Left renal pelvis (tissue), 4 donors: ENCODE results near the gene AUP1. TPM values are rescaled to one million over a fixed set of nuclear protein-coding genes. Genes with fewer than 3 reads are reported as not detected.
A peak's percentile ranks its signal among the peaks of the same experiment; 100 is the strongest.
"Not testable (repeated sequence)": the region's sequence is repeated elsewhere in the genome, so short reads cannot be mapped to it uniquely, and the experiment has no call there.

Experiments used
- DNase-seq, 4 donors: peaks; one replicate each; pipeline ENCODE4 v3.0.0-alpha.2; 2013; ENCODE audit warnings: low read depth in 4 of 4, low spot score in 3 of 4
- polyA plus RNA-seq, 4 donors: library from polyadenylated mRNA; unstranded; fragments of 120-200 nt; gene quantifications; one replicate each; pipeline ENCODE4 v1.2.1, GENCODE V29; 2013; ENCODE audit not compliant: insufficient read length in 4 of 4

The AUP1 gene
- polyA plus RNA-seq, 4 donors: 84.6 to 125 (median 102) TPM

- no peak for DNase-seq
Measured at GRCh38 chr2:74500578-74500946, 28.9 kb downstream of the AUP1 start.

GRCh38 chr2:74499940-74500577 lies 29.4 kb downstream of the AUP1 start:
- no peak for DNase-seq

- no peak for DNase-seq
Measured at GRCh38 chr2:74499267-74499939, 30.1 kb downstream of the AUP1 start, which contains the start of gene LBX2. Gene LBX2, minus strand, starts transcription at chr2:74499603. Its CDS starts 66 bp downstream, at chr2:74499537.

DNA sequence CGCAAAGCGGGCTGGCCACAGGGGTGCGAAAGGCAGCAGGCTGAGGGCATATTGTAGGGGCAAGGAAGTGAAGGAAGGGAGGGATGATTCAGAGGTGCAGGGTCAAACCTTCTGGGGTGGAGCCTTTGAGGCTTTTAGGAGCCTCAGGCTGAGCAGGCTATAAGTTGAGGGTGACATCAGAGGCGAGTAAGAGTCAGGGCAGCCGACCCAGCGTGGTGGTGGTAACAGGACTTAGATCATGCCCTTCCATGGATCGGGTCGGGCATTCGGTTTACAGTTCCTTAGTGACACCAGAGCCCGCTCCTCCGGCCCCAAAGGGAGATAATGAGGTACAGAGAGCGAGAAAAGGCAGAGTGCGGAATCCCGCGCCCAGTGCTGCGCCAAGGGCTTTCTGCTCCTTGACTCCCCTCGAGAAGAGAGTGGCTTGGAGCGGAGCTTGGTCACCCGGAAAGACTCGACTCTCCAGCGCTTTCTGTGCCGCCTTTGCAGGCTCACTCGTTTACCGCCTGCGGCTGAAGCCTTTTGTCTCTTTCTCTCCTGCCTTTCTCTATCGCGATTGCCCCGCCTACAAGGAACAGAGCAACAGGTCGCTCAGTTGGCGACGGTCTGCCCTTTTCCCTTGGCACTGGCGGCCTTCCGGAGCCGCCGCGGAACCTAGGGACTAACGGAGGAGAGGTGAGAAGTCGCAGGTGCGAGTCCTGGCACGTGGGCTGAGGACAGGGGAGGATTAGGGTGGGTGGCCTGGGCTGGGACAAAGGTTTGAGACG lies 30.8 kb downstream of the AUP1 start:
- no peak for DNase-seq

DNA sequence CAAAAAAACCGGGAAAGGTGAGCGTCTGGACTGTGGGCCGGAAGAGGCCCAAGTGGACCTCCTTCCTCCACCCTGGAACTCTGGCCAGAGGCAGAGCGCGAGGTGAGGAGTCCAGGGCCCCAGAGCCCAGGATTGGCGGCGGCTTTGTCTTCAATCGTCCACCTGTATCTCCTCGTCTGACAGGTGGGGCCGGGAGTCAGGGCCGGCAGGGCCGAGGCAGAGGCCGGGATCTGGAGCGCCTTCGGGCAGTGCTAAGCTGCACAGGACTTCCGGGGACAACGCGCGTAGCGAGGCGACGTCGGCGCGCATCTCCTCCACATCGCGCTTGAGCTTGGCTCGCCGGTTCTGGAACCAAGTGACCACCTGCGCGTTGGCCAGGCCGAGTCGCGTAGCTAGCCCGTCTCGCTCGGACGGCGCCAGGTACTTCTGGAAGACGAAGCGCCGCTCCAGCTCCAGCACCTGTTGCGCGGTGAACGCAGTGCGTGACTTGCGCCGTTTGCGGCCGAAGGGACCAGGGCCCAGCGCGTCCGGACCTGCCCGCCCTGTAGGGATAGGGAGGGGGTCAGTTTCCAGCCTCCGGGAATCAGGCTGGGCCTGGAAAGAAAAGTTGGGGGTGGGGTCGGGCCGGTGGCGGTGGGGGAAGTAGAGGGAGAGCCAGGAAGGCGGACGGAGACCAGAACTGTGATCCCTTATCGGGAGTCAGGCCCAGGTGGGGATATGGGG lies 31.6 kb downstream of the AUP1 start:
- DNase-seq: no peak

DNA sequence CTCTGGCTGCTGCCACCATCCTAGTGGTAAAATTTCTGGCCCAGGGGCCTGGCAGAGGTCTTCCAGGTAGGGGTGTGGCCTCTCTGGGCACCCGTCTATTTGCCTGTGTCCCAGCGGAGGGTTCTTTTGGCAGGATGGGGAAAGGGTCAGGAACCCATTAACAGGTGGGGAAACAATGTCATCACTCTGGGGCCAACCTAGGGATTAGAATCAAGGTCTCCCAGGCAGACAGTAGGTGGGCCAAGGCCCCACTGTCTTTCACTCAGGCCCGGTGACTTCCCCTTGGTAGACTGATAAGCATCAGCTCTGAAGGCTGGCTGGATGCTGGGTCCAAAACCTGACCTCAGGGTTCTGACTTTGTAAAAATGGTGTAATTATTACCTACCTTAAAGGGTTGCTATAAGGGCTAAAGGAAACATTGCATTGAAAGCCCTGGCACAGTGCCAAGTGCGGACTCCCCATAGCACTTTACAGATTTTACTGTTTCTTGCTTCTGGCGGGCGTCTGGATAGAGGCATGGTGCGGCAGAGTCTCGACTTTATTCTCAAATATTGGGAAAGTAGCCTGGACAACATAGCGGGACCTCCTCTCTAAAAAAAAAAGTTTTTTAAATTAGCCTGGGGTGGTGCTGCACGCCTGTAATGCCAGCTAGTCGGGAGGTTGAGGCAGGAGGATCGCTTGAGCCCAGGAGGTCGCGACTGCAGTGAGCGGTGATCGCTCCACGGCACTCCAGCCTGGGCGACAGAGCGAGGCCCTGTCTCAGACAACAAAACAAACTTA lies 32.3 kb downstream of the AUP1 start:
- DNase-seq: no peak

DNA sequence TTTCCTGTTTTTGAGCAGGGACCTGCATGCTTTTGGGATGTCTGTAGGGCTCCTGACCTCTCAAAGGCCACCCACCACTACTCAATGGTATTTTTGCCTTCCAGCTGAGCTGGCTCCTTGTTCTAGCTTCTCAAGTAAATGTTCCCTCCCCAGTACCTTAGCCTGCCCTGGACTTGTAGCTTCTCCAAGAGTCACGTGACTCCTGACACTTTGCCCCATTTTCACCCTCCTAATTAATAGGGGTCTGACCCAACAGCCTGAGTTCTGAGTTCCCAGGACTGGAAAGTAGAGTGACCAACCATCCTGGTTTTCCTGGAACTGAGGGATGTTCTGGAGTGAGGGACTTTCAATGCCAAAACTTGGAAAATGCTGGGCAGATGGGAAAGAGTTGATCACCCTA lies 34.1 kb downstream of the AUP1 start:
- DNase-seq: no peak

DNA sequence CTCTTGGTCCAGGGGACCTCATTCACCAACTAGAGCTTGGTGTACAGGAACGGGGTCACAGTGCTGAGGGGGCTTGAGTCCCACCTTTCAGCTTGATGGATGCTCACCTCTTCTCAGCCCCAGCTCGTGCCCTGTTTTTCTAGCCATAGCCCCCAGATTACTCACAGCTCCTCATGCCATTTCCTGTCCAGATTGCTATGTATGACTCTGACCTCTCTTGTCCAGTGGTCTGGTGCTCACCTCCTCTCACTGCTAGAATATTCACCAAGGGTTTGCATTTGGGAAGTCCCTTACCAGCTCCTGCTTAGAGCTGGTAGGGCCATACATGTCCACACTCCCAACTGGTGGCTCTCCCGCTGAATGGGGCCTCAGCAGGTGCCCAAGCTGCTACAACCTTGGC lies 36.0 kb downstream of the AUP1 start:
- DNase-seq: no peak

DNA sequence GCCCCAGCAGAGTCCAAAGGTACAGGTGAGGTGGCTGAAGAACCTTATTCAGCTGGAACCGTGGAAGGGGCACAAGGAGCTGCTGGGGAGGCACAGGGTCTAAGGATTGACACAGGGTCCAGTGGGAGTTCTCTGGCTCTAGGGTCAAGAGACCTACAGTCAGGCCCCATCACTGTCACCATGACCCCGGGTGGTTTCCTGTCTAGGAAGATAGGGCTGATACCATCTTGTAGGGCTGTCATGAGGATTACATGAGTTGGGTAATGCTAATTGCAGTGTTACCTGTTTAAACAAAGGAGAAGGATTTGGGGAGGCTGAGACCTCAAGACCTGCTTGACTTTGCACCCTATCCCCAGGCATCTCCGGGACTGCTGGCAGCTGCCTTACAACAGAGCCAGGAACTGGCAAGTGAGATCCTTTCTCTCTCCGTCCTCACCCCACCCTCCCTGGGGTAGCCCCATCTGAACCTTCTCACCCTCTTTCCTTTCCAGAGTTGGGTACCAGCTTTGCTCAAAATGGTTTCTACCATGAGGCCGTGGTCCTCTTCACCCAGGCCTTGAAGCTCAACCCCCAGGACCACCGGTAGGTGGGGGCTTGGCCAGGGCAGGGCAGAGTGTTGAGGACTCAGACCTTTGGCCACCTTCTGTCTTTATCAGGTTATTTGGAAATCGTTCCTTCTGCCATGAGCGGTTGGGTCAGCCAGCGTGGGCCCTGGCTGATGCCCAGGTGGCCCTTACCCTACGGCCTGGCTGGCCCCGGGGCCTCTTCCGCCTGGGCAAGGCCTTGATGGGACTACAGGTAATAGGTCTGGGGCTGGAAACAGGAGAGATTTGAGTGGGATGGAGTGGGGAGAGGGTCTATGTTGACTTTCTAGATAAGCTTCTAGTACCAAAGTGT lies 37.6 kb downstream of the AUP1 start:
- no peak for DNase-seq

- no peak for DNase-seq
Measured at GRCh38 chr2:74489906-74490305, 39.6 kb downstream of the AUP1 start.

GRCh38 chr2:74488643-74489481 lies 40.6 kb downstream of the AUP1 start:
- no peak for DNase-seq

GRCh38 chr2:74486141-74486540 lies 43.4 kb downstream of the AUP1 start:
- no peak for DNase-seq

DNA sequence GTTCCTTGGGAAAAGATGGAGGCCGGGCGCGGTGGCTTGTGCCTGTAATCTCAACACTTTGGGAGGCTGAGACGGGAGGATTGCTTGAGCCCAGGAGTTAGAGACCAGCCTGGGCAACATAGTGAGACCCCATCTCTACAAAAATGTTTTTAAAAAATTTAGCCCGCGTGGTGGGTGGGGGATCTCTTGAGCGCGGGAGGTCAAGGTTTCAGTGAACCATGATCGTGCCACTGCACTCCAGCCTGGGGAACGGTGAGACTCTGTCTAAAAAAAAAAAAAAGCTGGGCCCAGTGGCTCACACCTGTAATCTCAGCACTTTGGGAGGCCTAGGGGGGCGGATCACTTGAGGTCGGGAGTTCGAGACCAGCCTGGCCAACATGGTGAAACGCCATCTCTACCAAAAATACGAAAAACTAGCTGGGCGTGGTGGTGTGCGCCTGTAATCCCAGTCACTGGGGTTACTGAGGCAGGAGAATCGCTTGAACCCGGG lies 45.8 kb downstream of the AUP1 start:
- not testable (repeated sequence) for DNase-seq

DNA sequence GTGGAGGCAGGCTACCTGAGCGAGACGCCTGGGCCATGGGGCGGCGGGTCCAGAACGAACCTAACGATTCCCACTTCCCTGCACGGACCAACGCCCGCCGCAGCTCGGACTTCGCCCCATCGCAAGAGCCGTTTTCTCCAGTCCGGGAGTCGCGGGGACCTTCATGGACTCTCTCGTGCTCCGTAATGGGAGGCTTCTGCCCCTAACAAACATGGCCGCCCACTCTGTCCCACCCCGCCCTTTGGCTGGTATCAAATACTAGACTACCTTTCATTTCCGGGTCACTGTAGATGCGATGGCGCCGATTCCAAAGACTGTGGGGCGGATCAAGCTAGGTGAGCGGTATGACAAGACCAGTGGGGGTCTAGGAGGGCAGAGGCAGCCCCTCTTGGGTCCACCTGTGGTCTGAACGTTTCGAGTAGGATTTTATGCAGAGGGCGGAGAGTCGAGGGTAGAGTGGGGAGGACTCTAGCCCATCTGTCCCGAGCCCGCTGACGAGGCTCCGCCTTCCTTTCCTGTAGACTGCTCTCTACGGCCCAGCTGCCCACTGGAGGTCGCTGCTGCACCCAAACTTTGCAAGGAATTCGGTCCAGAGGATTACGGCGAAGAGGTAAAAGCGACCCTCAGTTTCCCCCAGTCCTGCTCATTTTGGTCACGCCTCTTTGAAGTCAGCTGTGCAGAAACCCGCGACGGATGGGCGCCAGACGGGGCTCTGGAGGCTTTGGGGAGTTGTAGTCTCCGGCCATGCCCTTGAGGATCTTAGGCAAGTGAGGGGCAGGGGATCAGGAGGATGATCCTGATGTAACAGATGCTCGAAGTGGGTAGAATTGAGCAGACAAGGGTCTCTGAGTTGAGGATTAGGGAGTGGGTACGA lies 46.5 kb downstream of the AUP1 start, which contains the start of the genes CCDC142 and TTC31:
TSS of gene CCDC142 (minus strand) at position 198 of the 874 bp plus-strand sequence. CDS start at position 37, 161 bp downstream.
TSS of gene TTC31 (plus strand) at position 281 of the 874 bp plus-strand sequence. CDS start at position 296, 15 bp downstream.
- peak; percentile 92 to 96 (median 93) for DNase-seq

DNA sequence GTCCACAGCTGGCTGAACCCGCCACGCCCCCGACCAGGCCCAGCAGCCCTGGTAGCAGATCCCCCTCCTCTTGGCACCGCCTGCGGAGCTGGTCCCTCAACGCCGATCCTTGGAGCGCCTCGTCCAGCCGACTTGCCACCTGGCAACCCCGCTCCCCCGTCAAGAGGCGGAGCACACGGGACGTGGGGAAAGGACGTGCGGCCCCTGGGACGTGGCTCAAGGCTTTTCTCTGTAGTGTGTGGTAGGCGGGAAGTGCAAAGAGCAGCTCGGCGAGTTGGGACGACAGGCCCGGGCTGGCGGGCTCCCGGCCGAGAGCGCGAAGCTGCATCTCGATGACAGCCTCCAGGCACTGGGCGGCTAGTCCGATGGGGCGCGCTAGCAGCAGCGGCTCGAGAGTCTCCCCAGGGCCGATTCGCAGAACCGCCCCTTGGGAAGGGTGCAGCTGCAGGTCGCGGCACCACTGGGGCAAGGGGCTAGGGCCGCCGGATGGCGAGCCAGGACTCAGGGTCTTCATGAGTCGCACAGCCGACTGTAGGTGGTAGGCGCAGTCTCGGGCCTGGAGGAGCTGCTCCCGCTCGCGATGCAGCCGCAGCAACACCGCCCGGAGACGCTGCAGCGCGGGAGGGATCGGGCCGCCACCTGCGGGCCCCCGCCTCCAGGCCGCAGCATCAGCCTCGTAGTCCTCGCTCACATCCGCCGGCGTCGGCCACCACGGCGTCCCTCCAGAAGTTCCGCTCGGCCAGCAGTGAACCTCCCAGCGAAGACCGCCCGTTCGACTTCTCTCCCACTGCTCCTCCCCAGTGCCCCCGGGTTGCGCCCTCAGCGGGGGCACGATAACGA lies 47.3 kb downstream of the AUP1 start:
- no peak for DNase-seq

- DNase-seq: no peak
Measured at GRCh38 chr2:74481431-74481830, 48.1 kb downstream of the AUP1 start.
